H1 (cell line): Measurements from ENCODE around the gene TGM2. TPM values are rescaled to one million over a fixed set of nuclear protein-coding genes. Genes with fewer than 3 reads are reported as not detected.

Source experiments
- CTCF ChIA-PET: fragments of 300-600 bp; sonication (Branson Sonifier 250); formaldehyde crosslinking; loops from one replicate; lab custom pipeline; 2021; ENCODE audit not compliant: partially characterized antibody; lab: Charles Lee
- POLR2A ChIA-PET: fragments of 300-600 bp; sonication (Branson Sonifier 250); formaldehyde crosslinking; loops from one replicate; lab custom pipeline; 2021; ENCODE audit warnings: inconsistent platforms; ENCODE audit not compliant: partially characterized antibody; lab: Charles Lee
- DNase-seq, 2 experiments: peaks; one replicate each; pipeline versions ENCODE4 v3.0.0 to v3.0.0-alpha.2; 2010 to 2022; ENCODE audit warnings: low spot score in 2 of 2, low read depth in 1 of 2, mixed read lengths in 1 of 2
- FAIRE-seq: peaks from 2 replicates; lab custom pipeline; 2011; peaks lifted over from hg19 to GRCh38; lab: Jason Lieb, UNC
- H2AFZ ChIP-seq: 2 replicates; pipeline ENCODE4 v1.8.1; 2012; ENCODE audit warnings: low read length, inconsistent platforms
- H2AK5ac ChIP-seq: 2 replicates; pipeline ENCODE4 v1.6.1; 2013; ENCODE audit warnings: low read depth, low read length
- H2BK120ac ChIP-seq: replicated peaks from 2 replicates; pipeline ENCODE3; 2013; ENCODE audit warnings: low read depth, low read length, inconsistent platforms
- H2BK12ac ChIP-seq: 2 replicates; pipeline ENCODE4 v1.6.1; 2013; ENCODE audit warnings: low read depth, low read length
- H2BK15ac ChIP-seq: 2 replicates; pipeline ENCODE4 v1.6.1; 2013; ENCODE audit warnings: low read length
- H2BK20ac ChIP-seq: 2 replicates; pipeline ENCODE4 v1.6.1; 2013; ENCODE audit warnings: low read length
- H2BK5ac ChIP-seq: 2 replicates; pipeline ENCODE4 v1.6.1; 2013; ENCODE audit warnings: low read depth, low read length
- H3K14ac ChIP-seq: 2 replicates; pipeline ENCODE4 v1.6.1; 2013; ENCODE audit warnings: inconsistent platforms; ENCODE audit not compliant: insufficient read length
- H3K18ac ChIP-seq: 2 replicates; pipeline ENCODE4 v1.6.1; 2013; ENCODE audit warnings: low read length; ENCODE audit errors: extremely low read depth
- H3K23ac ChIP-seq: 2 replicates; pipeline ENCODE4 v1.6.1; 2013; ENCODE audit warnings: inconsistent platforms; ENCODE audit not compliant: insufficient read length
- H3K23me2 ChIP-seq: 2 replicates; pipeline ENCODE4 v1.6.1; 2013; ENCODE audit warnings: low read depth, low read length
- H3K27ac ChIP-seq: 2 replicates; pipeline ENCODE4 v1.6.1; 2011; ENCODE audit warnings: low read depth, low read length, inconsistent platforms
- H3K27me3 ChIP-seq, 4 experiments: replicated peaks in 1 of 4; 1 replicate in 1 of 4; 2 replicates in 3 of 4; pipeline versions ENCODE4 v1.6.1 to v1.8.1; 2011 to 2013; ENCODE audit warnings: low read length in 3 of 4, mild to moderate bottlenecking in 3 of 4, inconsistent platforms in 2 of 4, mixed read lengths in 2 of 4, moderate library complexity in 1 of 4; ENCODE audit not compliant: control insufficient read depth in 3 of 4, insufficient read depth in 3 of 4; ENCODE audit errors: extremely low read depth in 1 of 4
- H3K36me3 ChIP-seq, 4 experiments: 2 replicates each; pipeline versions ENCODE4 v1.6.1 to v1.8.1; 2011 to 2013; ENCODE audit warnings: mild to moderate bottlenecking in 4 of 4, low read length in 3 of 4, moderate library complexity in 2 of 4, control low read depth in 1 of 4, inconsistent platforms in 1 of 4; ENCODE audit not compliant: insufficient read depth in 4 of 4, control insufficient read depth in 2 of 4
- H3K4ac ChIP-seq: replicated peaks from 2 replicates; pipeline ENCODE3; 2013; ENCODE audit warnings: low read length, low read depth, mixed read lengths, inconsistent platforms; ENCODE audit not compliant: insufficient read length
- H3K4me1 ChIP-seq, 4 experiments: replicated peaks in 1 of 4; 1 replicate in 1 of 4; 2 replicates in 3 of 4; pipeline versions ENCODE4 v1.6.1 to v1.8.1; 2011 to 2013; ENCODE audit warnings: low read length in 3 of 4, inconsistent platforms in 2 of 4, mixed read lengths in 1 of 4; ENCODE audit not compliant: insufficient read depth in 4 of 4, control insufficient read depth in 3 of 4
- H3K4me2 ChIP-seq, 2 experiments: 2 replicates each; pipeline versions ENCODE4 v1.6.1 to v1.8.1; 2011 to 2013; ENCODE audit warnings: low read depth in 2 of 2, low read length in 2 of 2, control low read depth in 1 of 2, inconsistent platforms in 1 of 2, mild to moderate bottlenecking in 1 of 2; ENCODE audit not compliant: insufficient read depth in 1 of 2
- H3K4me3 ChIP-seq, 4 experiments: fragments of 200-600, 300-600 bp in 1 of 4; sonication (generic), shearing (Covaris generic), sonication (Bioruptor Twin) in 1 of 4; 2 replicates each; pipeline versions ENCODE4 v1.5.1 to v1.8.1; 2011 to 2016; ENCODE audit warnings: low read length in 4 of 4, low read depth in 3 of 4, control low read depth in 2 of 4, inconsistent platforms in 2 of 4, mild to moderate bottlenecking in 2 of 4, mixed read lengths in 1 of 4, moderate library complexity in 1 of 4; ENCODE audit not compliant: insufficient read depth in 2 of 4; ENCODE audit errors: extremely low read depth in 1 of 4
- H3K56ac ChIP-seq: replicated peaks from 2 replicates; pipeline ENCODE3; 2013; ENCODE audit warnings: low read depth, mild to moderate bottlenecking, mixed read lengths, low read length, inconsistent platforms; ENCODE audit not compliant: insufficient read length
- H3K79me1 ChIP-seq: 2 replicates; pipeline ENCODE4 v1.6.1; 2013; ENCODE audit warnings: low read depth, low read length, control low read depth
- H3K79me2 ChIP-seq, 2 experiments: 2 replicates each; pipeline versions ENCODE4 v1.6.1 to v1.8.1; 2012 to 2013; ENCODE audit warnings: low read length in 2 of 2, mild to moderate bottlenecking in 2 of 2, inconsistent platforms in 1 of 2; ENCODE audit not compliant: insufficient read depth in 2 of 2, control insufficient read depth in 1 of 2
- H3K9ac ChIP-seq, 4 experiments: replicated peaks in 1 of 4; 1 replicate in 1 of 4; 2 replicates in 3 of 4; pipeline versions ENCODE4 v1.6.1 to v1.8.1; 2011 to 2013; ENCODE audit warnings: low read depth in 3 of 4, low read length in 3 of 4, control low read depth in 2 of 4, mild to moderate bottlenecking in 2 of 4, moderate library complexity in 2 of 4, inconsistent platforms in 1 of 4; ENCODE audit errors: extremely low read depth in 1 of 4
- H3K9me3 ChIP-seq, 2 experiments: 2 replicates each; pipeline versions ENCODE4 v1.6.1 to v1.8.1; 2012 to 2013; ENCODE audit warnings: mild to moderate bottlenecking in 2 of 2, moderate library complexity in 2 of 2, control low read depth in 1 of 2, inconsistent platforms in 1 of 2, low read depth in 1 of 2, low read length in 1 of 2, mixed read lengths in 1 of 2; ENCODE audit not compliant: insufficient read depth in 2 of 2
- H4K20me1 ChIP-seq, 2 experiments: replicated peaks in 1 of 2; 2 replicates each; pipeline versions ENCODE3 to v1.8.1; 2011 to 2013; ENCODE audit warnings: inconsistent platforms in 2 of 2, low read length in 2 of 2, mild to moderate bottlenecking in 1 of 2; ENCODE audit not compliant: insufficient read depth in 2 of 2, control insufficient read depth in 1 of 2
- H4K5ac ChIP-seq: 2 replicates; pipeline ENCODE4 v1.6.1; 2013; ENCODE audit warnings: low read length, low read depth, mixed read lengths, inconsistent platforms; ENCODE audit not compliant: insufficient read length
- H4K8ac ChIP-seq: 2 replicates; pipeline ENCODE4 v1.8.0; 2013; ENCODE audit warnings: mild to moderate bottlenecking, moderate library complexity, low read length, inconsistent platforms; ENCODE audit not compliant: insufficient read depth; ENCODE audit errors: extremely low read depth
- H4K91ac ChIP-seq: replicated peaks from 2 replicates; pipeline ENCODE3; 2013; ENCODE audit warnings: low read length, mixed read lengths, inconsistent platforms; ENCODE audit not compliant: insufficient read length
- CBX5 ChIP-seq: fragments of 300-800, 300-1000 bp; sonication (generic); IDR thresholded peaks from 2 replicates; pipeline ENCODE4 v1.7.1; 2016; ENCODE audit warnings: antibody characterized with exemption, low read length, low read depth
- CEBPB ChIP-seq: IDR thresholded peaks from 2 replicates; pipeline ENCODE4 v1.6.1; 2012; ENCODE audit warnings: low read depth, low read length
- GTF2F1 ChIP-seq: IDR thresholded peaks from 2 replicates; pipeline ENCODE4 v1.6.1; 2012; ENCODE audit warnings: low read depth, low read length, improper control_type of control experiment, borderline replicate concordance
- HDAC2 ChIP-seq, 2 experiments: fragments of 300-600 bp in 1 of 2; sonication (generic) in 1 of 2; IDR thresholded peaks; 2 replicates each; pipeline ENCODE4 v1.6.1; 2011 to 2012; ENCODE audit warnings: low read depth in 2 of 2, low read length in 2 of 2, mild to moderate bottlenecking in 2 of 2, moderate library complexity in 2 of 2, borderline replicate concordance in 1 of 2, inconsistent platforms in 1 of 2
- SAP30 ChIP-seq: fragments of 300-600 bp; sonication (generic); IDR thresholded peaks from 2 replicates; pipeline ENCODE4 v1.7.1; 2012; ENCODE audit warnings: low read length, moderate library complexity, mild to moderate bottlenecking, inconsistent platforms; ENCODE audit not compliant: insufficient read depth, insufficient replicate concordance
- SRF ChIP-seq: IDR thresholded peaks from 2 replicates; pipeline ENCODE4 v1.6.1; 2011; ENCODE audit warnings: mild to moderate bottlenecking, low read depth, low read length, moderate library complexity
- TCF12 ChIP-seq: IDR thresholded peaks from 2 replicates; pipeline ENCODE4 v1.6.1; 2011; ENCODE audit warnings: low read depth, mild to moderate bottlenecking, low read length
- WGBS, 2 experiments: shearing (Covaris generic) in 1 of 2; methylation state at CpG; one replicate each; pipeline versions ENCODE4 v1.1.6 to v1.1.7; 2013 to 2015; ENCODE audit warnings: low lambda C conversion rate in 2 of 2, mixed read lengths in 2 of 2, inconsistent platforms in 1 of 2, low coverage in 1 of 2, missing lambda C conversion rate in 1 of 2; ENCODE audit not compliant: insufficient replicate concordance in 2 of 2, insufficient coverage in 1 of 2, insufficient read length in 1 of 2; ENCODE audit errors: extremely low coverage in 1 of 2, missing lambda C conversion rate in 1 of 2; 5-methylcytosine and 5-hydroxymethylcytosine counted together
- polyA plus RNA-seq, 7 experiments: library from polyadenylated mRNA; depleted of rRNA in 3 of 7; stranded (reverse) in 5 of 7; unstranded in 2 of 7; fragments of >200 nt in 5 of 7; fragments of 200-250 nt in 2 of 7; gene quantifications; 1 replicate in 5 of 7; 2 replicates in 1 of 7; 4 replicates in 1 of 7; pipeline versions ENCODE4 v1.2.1 to v1.2.3, GENCODE V29; 2011 to 2013; ENCODE audit warnings: missing spikeins in 2 of 7, mixed read lengths in 2 of 7
- total RNA-seq: library from RNA; stranded (reverse); fragmentation: NEBNext Ultra II Directional; extraction: Animal tissue kit (Norgen Biotek cat#: 25700); gene quantifications from 2 replicates; pipeline ENCODE4 v1.2.1, GENCODE V29; 2021

TGM2 gene
- total and polyA plus RNA-seq, 2 of the 8 experiments (the other 6 are each of a cell fraction or from before 2014, with no cell fraction given): 0.86 to 1.0 TPM

GRCh38 chr20:38089500-38089899 is 75.6 kb downstream of the TGM2 start:
- Histone ChIP-seq H3K56ac (no peak overlapping the region), H2BK5ac (no peak overlapping the region), H2AK5ac (no peak overlapping the region), H3K4me2 (no peak overlapping the region), H2AFZ (no peak overlapping the region), H4K8ac (no peak overlapping the region), H4K91ac (no peak overlapping the region), H3K27ac (no peak overlapping the region; the same call in 1 of the 2 replicates), H3K4me3 (no peak overlapping the region), H3K9me3 (no peaks in the 10 kb centered on the region), H2BK15ac (no peak overlapping the region), H3K4me1 (no peaks in the 10 kb centered on the region), H3K79me1 (peaks cover 1% of the 10 kb centered on the region), H2BK20ac (no peak overlapping the region), H3K27me3 (no peaks in the 10 kb centered on the region), H2BK120ac (no peak overlapping the region), H3K23me2 (no peaks in the 10 kb centered on the region), H3K14ac (no peak overlapping the region), H3K9ac (no peak overlapping the region), H3K18ac (no peak overlapping the region), H2BK12ac (no peak overlapping the region), H3K4ac (no peak overlapping the region), H4K5ac (no peak overlapping the region), H4K20me1 (peaks cover 0 to 3% of the 10 kb centered on the region in 2 experiments), H3K36me3 (peaks cover 0 to 30% (median 18%) of the 10 kb centered on the region in 4 experiments), H3K79me2 (no peaks in the 10 kb centered on the region), H3K23ac (no peak overlapping the region)
- POLR2A ChIA-PET: no interaction called here
- CTCF ChIA-PET: interaction anchor here (0.5 to 7.0 kb wide), 9 partner anchors 14 to 140 kb away, joined by 3 to 56 read pairs (median 3); no protein-coding TSS in a partner anchor
- WGBS, 2 experiments: 92% methylated on average over 10 of the region's 10 CpGs; no CpG with 5 or more reads in 1 of the 2 experiments
- FAIRE-seq (no peak), DNase-seq (no peak)
- no peak for TF ChIP-seq GTF2F1
- no peak for TF ChIP-seq HDAC2 (IDR thresholded peaks at IDR 0.05; ENCODE audit: borderline replicate concordance in 1 of 2, low read depth in 2 of 2, low read length in 2 of 2)
- no peak for TF ChIP-seq CBX5
- no peak for TF ChIP-seq SRF
- TF ChIP-seq CEBPB: no peak
- no peak for TF ChIP-seq SAP30
- no peak for TF ChIP-seq TCF12
